SK-N-MC (cell line): ENCODE data around the gene PHACTR4.
"Not testable (repeated sequence)": the region's sequence is repeated elsewhere in the genome, so short reads cannot be mapped to it uniquely, and the experiment has no call there.

Source experiments
- EZH2 ChIP-seq: fragments of 200-600 bp; sonication (generic); IDR thresholded peaks from one replicate; pipeline ENCODE4 v1.6.1; 2017; ENCODE audit warnings: antibody characterized with exemption
- POLR2AphosphoS5 ChIP-seq: IDR thresholded peaks from 2 replicates; pipeline ENCODE4 v1.6.1; 2012; ENCODE audit warnings: mild to moderate bottlenecking, low read depth, low read length, borderline replicate concordance

DNA sequence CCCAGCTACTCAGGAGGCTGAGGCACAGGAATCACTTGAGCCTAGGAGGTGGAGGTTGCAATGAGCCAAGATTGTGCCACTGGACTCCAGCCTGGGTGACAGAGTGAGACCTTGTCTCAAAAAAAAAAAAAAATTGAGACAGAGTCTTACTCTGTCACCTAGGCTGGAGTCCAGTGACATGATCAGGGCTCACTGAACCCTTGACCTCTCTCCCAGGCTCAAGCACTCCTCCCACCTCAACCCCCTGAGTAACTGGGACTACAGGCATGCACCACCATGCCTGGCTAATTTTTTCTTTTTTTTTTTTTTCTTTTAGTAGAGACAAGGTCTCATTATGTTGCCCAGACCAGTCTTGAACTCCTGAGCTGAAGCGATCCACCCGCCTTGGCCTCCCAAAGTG lies 6.7 kb downstream of the PHACTR4 start:
- TF ChIP-seq POLR2AphosphoS5, EZH2: not testable (repeated sequence)
